ENCODE measurements around the gene ZFHX3.

Gene ZFHX3

DNA sequence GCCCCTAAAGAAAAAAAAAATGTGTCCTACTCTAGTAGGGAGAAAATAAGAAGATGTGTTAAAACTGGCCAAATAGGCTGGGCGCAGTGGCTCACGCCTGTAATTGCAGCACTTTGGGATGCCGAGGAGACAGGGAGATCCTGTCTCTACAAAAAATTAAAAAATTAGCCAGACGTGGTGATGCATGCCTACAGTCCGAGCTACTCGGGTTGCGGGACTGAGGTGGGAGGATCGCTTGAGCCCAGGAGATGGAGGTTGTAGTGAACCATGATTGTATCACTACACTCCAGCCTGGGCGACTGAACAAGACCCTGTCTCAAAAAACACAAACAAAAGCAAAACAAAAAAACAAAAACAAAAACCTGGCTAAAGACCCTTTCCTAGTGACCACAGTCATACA lies 15.9 kb downstream of the ZFHX3 start:
- no peak for TF ChIP-seq ZFX (IDR thresholded peaks at IDR 0.05)
- TF ChIP-seq, protein P1, sequence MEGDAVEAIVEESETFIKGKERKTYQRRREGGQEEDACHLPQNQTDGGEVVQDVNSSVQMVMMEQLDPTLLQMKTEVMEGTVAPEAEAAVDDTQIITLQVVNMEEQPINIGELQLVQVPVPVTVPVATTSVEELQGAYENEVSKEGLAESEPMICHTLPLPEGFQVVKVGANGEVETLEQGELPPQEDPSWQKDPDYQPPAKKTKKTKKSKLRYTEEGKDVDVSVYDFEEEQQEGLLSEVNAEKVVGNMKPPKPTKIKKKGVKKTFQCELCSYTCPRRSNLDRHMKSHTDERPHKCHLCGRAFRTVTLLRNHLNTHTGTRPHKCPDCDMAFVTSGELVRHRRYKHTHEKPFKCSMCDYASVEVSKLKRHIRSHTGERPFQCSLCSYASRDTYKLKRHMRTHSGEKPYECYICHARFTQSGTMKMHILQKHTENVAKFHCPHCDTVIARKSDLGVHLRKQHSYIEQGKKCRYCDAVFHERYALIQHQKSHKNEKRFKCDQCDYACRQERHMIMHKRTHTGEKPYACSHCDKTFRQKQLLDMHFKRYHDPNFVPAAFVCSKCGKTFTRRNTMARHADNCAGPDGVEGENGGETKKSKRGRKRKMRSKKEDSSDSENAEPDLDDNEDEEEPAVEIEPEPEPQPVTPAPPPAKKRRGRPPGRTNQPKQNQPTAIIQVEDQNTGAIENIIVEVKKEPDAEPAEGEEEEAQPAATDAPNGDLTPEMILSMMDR (conservative IDR thresholded peaks at IDR 0.05) = no peak
- no peak overlapping the region for H3K27ac ChIP-seq

DNA sequence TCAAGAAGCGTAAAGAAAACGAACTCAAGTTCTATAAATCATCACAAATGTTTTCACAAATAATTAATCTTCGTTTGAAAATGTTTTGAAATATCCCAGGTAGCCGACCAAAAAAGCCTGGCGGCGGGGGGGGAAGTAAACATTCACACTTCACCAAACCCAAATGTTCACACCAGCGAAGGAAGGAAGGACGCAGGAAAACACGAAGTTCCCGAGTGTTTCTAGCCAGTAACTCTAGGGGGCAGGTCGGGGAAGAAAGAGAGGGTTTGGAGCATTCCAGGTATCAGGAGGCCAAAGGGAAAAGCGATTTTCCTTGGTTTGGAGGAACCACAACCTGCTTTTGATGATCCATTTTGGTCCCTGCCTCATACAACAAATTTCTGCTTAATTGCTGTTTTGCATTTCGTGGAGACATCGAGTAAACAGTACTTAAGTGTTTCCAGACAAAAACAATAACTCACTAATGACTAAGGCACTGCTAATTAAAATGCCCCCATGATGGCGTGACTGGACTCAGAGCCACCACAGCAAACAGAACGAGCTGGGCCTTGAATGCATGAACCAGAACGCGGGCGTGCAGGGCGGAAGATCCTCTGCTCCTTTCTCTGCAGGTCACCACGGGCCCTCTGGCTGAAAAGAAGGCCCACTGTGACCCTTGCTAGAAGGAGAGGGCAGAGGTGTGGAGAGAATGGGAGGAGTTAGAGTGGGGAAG lies 16.6 kb downstream of the ZFHX3 start:
- no peak overlapping the region for H3K27ac ChIP-seq
- TF ChIP-seq ZFX (IDR thresholded peaks at IDR 0.05) = no peak
- TF ChIP-seq, protein P1 (conservative IDR thresholded peaks at IDR 0.05) = no peak

DNA sequence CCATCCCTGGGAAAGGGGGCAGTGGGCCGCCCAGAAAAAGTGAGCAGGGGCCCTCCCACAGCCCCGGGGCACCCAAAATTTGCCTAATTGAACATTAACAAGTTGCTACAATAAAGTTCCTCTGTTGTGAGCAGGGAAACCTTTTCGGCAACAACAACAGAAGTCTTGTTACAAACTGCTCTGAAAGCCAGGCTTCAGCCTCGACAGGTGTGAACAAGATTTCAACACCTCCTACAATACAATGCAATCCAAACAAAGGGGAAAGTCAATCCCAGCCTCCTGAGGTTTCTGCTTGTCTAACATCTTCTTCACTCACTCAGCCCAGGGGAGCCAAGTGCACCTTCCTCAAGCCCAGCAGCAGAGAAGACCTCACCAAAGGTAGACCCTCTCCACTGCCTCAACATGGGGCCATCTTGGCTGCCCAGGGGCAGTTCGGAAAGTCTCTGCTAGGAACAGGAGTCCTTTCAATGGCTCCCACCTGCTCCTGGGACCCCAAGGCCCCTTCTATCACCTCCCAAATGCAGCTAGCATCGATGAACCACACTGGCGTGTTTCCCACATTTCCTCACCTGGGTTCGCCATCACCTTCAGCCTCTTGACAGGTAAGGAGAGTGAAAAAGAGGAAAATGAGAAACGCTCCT lies 19.1 kb downstream of the ZFHX3 start:
- H3K27ac ChIP-seq = no peak overlapping the region
- TF ChIP-seq, protein P1 (conservative IDR thresholded peaks at IDR 0.05) = no peak
- TF ChIP-seq ZFX (IDR thresholded peaks at IDR 0.05) = no peak

DNA sequence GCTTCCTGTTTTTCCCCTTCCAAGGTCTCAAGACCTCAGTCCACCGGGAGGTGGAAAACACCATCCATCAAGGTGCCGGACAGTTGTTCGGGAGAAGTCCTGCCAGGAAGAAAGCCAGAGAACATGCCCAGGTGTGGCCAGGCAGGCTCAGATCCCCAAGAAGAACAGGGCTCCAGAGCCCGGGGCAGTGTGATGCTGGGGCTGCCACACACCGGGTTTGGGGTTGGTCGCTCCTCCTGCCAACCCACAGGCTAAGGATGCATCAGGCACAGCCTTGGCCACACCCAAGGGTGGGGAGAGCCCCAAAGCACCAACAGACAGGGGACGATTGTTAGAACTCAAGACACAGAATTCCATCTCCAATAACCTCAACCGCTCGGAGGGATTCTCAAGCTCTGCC lies 19.7 kb downstream of the ZFHX3 start:
- TF ChIP-seq, protein P1 (conservative IDR thresholded peaks at IDR 0.05) = no peak
- no peak for TF ChIP-seq ZFX (IDR thresholded peaks at IDR 0.05)
- H3K27ac ChIP-seq = no peak overlapping the region

DNA sequence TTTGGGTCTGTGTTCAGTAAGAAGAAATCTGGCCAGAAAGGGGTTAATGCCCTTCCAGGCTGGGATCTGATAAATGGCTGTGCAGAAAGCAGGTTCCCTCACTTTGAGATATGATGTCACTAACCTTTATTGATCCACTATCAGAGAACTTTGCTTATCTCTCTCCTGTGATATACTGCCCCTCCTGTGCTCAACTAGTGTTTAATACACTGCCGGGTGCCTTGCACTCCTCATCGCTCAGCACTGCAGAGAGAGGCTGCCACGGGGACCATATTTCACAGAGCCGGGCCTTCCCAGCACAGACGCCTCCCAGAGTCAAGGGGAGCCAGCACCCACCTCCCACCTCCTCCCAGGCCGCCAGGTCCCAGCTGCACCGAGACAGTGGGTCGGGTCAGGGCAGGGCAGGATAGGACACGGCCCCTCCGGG lies 20.2 kb downstream of the ZFHX3 start:
- no peak overlapping the region for H3K27ac ChIP-seq
- TF ChIP-seq, protein P1 (conservative IDR thresholded peaks at IDR 0.05) = no peak
- TF ChIP-seq ZFX (IDR thresholded peaks at IDR 0.05) = no peak

DNA sequence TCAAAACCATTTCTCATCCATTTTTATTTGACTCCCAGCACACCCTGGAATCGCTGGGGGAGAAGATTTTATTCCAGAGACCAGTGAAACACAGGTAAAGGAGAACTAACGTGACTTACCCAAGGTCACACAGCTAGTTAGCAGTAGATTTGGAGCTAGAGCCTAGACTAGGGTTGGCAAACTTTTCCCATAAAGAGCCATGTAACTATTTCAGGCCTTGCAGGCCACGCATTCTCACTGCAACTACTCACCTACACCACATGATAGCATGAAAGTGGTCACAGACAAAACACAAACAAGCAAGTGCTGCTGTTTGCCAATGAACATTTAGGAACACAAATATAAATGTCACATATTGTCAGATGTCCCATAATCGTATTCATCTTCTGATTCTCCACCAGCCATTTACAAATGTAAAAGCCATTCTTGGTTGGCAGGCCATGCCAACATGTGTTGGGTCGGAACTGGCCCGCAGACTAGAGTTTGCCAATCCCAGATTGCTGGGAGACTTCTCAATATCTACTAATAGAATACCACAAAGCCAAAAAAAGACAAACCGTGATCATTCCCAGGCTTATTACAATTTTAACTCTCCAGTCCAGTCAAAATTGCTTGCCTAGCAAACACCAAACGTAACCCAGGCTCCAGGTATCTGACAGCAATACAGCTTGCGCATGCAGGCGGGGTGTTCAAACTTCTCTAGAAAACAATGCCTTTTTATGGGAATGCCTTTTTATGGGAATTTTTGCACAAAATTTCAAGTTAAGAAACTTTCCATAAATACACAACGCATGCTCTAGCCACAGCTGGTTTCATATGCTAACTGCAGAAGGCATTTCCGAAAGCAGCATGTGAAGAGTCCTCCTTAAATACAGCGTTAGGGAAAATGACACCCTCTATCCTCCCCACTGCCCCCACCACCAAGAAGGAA lies 20.9 kb downstream of the ZFHX3 start:
- H3K27ac ChIP-seq = no peak overlapping the region
- TF ChIP-seq, protein P1 (conservative IDR thresholded peaks at IDR 0.05) = no peak
- TF ChIP-seq ZFX (IDR thresholded peaks at IDR 0.05) = no peak

DNA sequence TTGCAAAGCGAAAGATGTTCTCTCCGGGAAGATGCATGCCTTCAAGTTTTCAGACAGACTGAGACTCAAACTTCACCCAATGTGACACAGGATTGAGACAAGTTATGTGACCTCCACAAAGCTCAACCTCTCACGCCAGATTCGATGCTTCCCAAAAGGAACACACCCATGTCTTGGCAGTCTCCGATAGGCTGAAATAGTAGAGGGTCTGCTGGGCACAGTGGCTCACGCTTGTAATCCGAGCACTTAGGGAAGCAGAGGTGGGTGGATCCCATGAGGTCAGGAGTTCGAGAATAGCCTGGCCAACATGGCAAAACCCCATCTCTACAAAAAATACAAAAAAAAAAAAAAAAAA lies 22.1 kb downstream of the ZFHX3 start:
- TF ChIP-seq, protein P1 (conservative IDR thresholded peaks at IDR 0.05) = no peak
- no peak for TF ChIP-seq ZFX (IDR thresholded peaks at IDR 0.05)
- peak overlapping the region; percentile 35 for H3K27ac ChIP-seq

All from C4-2B (cell line).